Choroid plexus epithelial cell (primary cell): ENCODE results near the gene RTF1.
"Not testable (repeated sequence)": the region's sequence is repeated elsewhere in the genome, so short reads cannot be mapped to it uniquely, and the experiment has no call there.

Source experiments
- DNase-seq: peaks from one replicate; pipeline ENCODE4 v3.0.0-alpha.2; 2010; ENCODE audit warnings: low read depth
- H3K4me3 ChIP-seq: 2 replicates; pipeline ENCODE4 v1.5.1; 2011; ENCODE audit warnings: low read depth, mild to moderate bottlenecking, control low read depth, low read length, moderate library complexity
- TF ChIP-seq, protein P1 (sequence below): conservative IDR thresholded peaks from 2 replicates; pipeline ENCODE4 v1.5.1; 2011; ENCODE audit warnings: low read depth, mild to moderate bottlenecking, control low read depth, inconsistent platforms, low read length, moderate library complexity

Gene RTF1

DNA sequence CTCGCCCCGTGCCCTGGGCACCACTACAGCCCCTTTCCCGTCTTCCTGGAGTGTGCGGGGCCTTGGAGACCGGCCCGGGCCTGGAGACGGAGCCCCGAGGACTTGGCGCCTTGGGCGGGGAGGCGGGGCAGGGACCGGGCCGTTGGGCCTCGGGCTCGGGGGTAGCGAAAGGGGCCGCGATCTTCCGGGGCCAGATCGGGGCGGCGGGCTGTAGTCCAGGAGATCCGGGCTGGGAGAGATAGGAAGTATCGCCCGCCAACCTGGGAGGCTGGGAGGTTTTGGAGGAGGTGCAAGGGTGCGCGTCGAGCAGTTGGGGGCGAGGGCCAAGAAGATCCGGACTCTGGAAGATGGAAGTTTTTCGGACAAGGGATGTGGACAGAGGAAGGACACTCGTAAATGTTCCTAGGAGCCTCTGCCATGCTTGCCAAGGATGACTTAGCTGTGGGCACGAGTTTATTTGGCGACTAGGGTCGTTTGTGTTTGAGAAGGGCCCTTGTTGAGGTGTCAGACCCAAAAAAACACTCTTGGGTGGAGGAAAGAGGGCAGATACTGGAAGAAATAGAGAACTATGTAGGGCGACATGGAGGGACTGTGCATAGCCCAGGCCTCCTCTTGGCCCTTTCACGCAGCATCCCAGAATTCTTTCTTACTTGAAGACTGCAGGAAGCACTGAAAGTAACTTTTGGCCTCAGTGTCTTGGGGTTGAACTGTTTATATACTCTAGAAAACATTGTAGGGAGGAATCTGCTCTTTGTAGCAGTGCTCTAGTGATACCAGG, 712 bp downstream of the RTF1 start:
- DNase-seq = peak; percentile 27
- peak overlapping the region; percentile 92 for H3K4me3 ChIP-seq
- TF ChIP-seq, protein P1, sequence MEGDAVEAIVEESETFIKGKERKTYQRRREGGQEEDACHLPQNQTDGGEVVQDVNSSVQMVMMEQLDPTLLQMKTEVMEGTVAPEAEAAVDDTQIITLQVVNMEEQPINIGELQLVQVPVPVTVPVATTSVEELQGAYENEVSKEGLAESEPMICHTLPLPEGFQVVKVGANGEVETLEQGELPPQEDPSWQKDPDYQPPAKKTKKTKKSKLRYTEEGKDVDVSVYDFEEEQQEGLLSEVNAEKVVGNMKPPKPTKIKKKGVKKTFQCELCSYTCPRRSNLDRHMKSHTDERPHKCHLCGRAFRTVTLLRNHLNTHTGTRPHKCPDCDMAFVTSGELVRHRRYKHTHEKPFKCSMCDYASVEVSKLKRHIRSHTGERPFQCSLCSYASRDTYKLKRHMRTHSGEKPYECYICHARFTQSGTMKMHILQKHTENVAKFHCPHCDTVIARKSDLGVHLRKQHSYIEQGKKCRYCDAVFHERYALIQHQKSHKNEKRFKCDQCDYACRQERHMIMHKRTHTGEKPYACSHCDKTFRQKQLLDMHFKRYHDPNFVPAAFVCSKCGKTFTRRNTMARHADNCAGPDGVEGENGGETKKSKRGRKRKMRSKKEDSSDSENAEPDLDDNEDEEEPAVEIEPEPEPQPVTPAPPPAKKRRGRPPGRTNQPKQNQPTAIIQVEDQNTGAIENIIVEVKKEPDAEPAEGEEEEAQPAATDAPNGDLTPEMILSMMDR = no peak

DNA sequence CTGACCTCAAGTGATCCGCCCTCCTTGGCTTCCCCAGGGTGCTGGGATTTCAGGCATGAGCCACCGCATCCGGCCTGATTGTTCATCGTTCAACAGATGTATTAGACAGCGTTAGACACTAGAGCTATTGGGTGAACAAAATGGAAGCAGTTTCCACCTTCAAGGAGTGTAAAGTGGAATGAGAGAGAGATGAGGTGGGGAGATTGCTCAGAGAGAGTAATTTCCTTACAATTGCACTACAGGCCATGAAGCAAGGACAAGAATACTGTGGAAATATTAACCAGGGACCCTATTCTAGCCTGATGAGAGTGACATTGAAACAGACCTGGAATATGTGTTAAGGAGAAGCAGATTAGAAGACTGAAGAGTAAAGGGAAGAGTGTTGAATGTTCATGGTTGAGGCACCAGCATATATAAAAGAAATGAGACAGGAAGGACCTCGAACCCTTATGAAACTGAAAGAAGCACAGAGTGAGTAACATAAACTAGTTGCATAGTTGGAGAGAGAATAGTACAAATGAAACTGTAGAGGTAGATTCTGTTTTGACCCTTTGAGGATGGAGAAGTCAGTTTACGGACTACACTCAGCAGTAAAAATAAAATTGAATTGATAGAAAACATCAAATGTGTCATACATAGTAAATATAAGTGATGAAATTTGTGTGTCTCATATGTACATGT, 7.2 kb downstream of the RTF1 start:
- DNase-seq = no peak
- TF ChIP-seq, protein P1 = no peak
- no peak overlapping the region for H3K4me3 ChIP-seq

DNA sequence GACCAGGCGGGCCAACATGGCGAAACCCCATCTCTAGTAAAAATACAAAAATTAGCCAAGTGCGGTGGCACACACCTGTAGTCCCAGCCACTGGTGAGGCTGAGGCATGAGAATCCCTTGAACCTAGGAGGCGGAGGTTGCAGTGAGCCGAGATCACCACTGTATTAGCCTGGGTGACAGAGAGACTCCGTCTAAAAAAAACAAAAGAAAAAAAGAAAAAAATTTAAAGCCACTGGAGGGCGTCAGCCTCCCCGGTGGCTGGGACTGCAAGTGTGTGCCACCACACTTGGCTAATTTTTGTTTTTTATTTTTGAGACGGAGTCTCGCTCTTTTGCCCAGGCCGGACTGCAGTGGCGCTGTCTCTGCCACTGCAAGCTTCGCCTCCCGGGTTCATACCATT, 7.9 kb downstream of the RTF1 start:
- TF ChIP-seq, protein P1 = no peak
- no peak overlapping the region for H3K4me3 ChIP-seq
- no peak for DNase-seq

DNA sequence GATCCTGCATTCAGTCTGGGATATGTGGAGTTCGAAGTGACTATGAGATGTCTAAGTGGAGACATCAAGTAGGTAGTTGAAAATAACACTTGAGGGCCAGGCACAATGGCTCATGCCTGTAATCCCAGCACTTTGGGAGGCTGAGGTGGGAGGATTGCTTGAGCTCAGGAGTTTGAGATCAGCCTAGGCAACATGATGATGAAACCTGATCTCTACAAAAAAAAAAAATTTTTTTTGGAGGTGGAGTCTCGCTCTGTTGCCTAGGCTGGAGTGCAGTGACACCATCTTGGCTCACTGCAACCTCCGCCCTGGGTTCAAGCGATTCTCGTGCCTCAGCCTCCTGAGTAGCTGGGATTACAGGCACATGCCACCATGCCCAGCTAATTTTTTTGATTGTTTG, 9.0 kb downstream of the RTF1 start:
- DNase-seq, H3K4me3 ChIP-seq: not testable (repeated sequence)

DNA sequence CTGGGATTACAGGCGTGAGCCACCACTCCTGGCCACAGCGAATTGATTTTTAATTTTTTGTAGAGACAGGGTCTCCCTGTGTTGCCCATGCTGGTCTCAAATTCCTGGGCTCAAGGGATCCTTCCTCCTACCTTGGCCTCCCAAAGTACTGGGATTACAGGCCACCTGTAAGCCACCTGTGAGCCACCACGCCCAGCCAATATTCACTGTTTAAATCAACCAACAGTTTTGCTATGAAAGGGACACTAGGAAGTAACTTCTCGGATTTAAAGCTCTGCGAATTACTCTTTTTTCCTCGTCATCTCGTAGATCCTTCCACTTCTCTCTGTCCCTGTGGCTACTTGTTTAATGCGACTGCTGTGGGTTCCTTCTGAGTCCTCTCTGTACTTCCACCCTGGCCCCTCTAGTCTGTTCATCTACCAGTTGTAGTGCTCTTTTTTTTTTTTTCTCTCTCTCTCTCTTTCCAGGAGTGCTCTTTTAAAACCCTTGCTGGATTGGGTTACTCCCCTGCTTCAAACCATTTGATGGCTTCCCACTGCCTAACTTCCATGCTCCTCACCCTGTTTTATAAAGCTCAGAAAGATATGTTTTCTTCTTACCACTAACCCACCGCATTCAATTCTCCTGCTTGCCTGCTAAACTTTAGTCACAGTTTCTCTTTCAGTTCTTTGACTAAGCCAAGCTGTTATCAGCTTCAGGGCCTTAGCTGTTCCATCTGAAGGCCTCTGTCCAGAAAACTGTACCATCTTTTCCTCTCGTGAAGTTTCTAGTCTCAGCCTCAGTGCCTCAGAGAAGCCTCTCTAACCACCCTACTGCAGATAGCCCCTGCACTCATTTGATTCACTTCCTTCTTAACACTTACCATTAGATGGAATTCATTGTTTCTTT, 12.4 kb downstream of the RTF1 start:
- TF ChIP-seq, protein P1 = no peak
- no peak overlapping the region for H3K4me3 ChIP-seq
- peak; percentile 38 for DNase-seq

GRCh38 chr15:41435037-41435786, 18.3 kb downstream of the RTF1 start:
- TF ChIP-seq, protein P1 = no peak
- no peak for DNase-seq
- H3K4me3 ChIP-seq = no peak overlapping the region
